ENCODE results near the gene LRMDA.

Gene LRMDA

DNA sequence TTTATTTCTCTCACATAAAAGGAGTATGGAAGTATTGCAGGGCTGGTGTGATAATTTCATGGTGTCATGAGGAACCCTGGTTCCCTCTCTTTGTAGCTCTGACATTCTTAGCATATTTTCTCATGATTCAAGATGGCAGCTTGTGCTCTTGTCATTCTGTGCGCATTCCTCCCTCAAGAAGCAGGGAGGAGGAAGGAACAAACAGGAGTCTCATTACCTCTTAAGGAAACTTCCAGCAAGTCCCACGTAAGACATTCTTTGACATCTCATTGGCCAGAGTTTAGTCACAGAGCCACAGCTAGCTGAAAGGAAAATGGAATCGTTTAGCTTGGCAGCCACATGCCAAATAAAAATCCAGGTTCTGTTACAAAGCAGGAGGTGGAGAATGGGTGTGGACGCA, 546.8 kb downstream of the LRMDA start:
- Histone ChIP-seq H3K27ac (ENCODE audit: low read length) (no peak overlapping the region), H4K20me1 (ENCODE audit: insufficient read depth, low read length) (no peaks in the 10 kb centered on the region), H3K4me3 (ENCODE audit: low read length) (no peak overlapping the region), H3K4me1 (ENCODE audit: low read length) (no peaks in the 10 kb centered on the region), H3K9ac (ENCODE audit: low read length) (no peak overlapping the region), H3K9me3 (ENCODE audit: insufficient read depth, low read length) (no peaks in the 10 kb centered on the region), H3K27me3 (ENCODE audit: low read depth, low read length) (no peaks in the 10 kb centered on the region), H3K79me2 (ENCODE audit: low read length) (no peaks in the 10 kb centered on the region), H3K4me2 (ENCODE audit: low read length) (no peak overlapping the region), H3K36me3 (replicated peaks; ENCODE audit: low read depth, low read length) (no peaks in the 10 kb centered on the region), H2AFZ (ENCODE audit: low read depth, low read length) (no peak overlapping the region)
- TF ChIP-seq, protein P1, sequence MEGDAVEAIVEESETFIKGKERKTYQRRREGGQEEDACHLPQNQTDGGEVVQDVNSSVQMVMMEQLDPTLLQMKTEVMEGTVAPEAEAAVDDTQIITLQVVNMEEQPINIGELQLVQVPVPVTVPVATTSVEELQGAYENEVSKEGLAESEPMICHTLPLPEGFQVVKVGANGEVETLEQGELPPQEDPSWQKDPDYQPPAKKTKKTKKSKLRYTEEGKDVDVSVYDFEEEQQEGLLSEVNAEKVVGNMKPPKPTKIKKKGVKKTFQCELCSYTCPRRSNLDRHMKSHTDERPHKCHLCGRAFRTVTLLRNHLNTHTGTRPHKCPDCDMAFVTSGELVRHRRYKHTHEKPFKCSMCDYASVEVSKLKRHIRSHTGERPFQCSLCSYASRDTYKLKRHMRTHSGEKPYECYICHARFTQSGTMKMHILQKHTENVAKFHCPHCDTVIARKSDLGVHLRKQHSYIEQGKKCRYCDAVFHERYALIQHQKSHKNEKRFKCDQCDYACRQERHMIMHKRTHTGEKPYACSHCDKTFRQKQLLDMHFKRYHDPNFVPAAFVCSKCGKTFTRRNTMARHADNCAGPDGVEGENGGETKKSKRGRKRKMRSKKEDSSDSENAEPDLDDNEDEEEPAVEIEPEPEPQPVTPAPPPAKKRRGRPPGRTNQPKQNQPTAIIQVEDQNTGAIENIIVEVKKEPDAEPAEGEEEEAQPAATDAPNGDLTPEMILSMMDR (IDR thresholded peaks at IDR 0.05; ENCODE audit: low read depth, low read length) = no peak
- no peak for TF ChIP-seq EZH2phosphoT487 (IDR thresholded peaks at IDR 0.05; ENCODE audit: low read depth)

DNA sequence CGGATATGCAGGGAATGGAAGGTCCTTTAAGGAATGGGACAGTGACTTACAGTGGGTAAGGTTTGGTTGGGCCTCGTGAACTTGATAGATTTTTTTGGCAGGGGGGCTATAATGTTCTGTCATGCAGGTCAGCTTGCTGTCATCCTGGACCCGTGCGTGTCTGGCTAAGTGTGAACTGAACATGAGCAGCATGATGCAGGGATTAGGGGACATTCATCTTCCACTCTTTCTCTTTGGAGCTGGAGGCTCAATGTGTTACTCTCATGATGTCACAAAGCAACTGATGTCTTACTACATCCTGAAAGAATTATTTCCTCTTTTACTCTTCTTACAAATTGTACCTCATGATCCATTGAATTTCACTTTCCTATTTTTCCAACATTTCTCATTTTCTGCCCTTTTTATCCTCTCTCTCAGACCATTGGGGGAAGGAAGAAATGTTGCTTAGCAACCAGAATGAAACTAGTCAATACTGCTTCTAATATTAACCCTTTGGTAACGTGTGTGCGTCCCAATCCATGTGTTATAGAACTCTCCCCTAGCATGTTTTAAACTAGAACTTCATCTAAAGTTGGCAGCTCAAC, 549.1 kb downstream of the LRMDA start:
- H3K79me2 ChIP-seq (ENCODE audit: low read length) = no peaks in the 10 kb centered on the region
- H3K36me3 ChIP-seq (replicated peaks; ENCODE audit: low read depth, low read length) = no peaks in the 10 kb centered on the region
- H3K4me3 ChIP-seq (ENCODE audit: low read length) = no peak overlapping the region
- H3K9ac ChIP-seq (ENCODE audit: low read length) = no peak overlapping the region
- no peaks in the 10 kb centered on the region for H3K27me3 ChIP-seq (ENCODE audit: low read depth, low read length)
- H3K4me2 ChIP-seq (ENCODE audit: low read length) = no peak overlapping the region
- no peaks in the 10 kb centered on the region for H4K20me1 ChIP-seq (ENCODE audit: insufficient read depth, low read length)
- H3K4me1 ChIP-seq (ENCODE audit: low read length) = no peaks in the 10 kb centered on the region
- H3K27ac ChIP-seq (ENCODE audit: low read length) = no peak overlapping the region
- TF ChIP-seq, protein P1 (IDR thresholded peaks at IDR 0.05; ENCODE audit: low read depth, low read length) = no peak
- no peak for TF ChIP-seq EZH2phosphoT487 (IDR thresholded peaks at IDR 0.05; ENCODE audit: low read depth)
- no peaks in the 10 kb centered on the region for H3K9me3 ChIP-seq (ENCODE audit: insufficient read depth, low read length)
- no peak overlapping the region for H2AFZ ChIP-seq (ENCODE audit: low read depth, low read length)

DNA sequence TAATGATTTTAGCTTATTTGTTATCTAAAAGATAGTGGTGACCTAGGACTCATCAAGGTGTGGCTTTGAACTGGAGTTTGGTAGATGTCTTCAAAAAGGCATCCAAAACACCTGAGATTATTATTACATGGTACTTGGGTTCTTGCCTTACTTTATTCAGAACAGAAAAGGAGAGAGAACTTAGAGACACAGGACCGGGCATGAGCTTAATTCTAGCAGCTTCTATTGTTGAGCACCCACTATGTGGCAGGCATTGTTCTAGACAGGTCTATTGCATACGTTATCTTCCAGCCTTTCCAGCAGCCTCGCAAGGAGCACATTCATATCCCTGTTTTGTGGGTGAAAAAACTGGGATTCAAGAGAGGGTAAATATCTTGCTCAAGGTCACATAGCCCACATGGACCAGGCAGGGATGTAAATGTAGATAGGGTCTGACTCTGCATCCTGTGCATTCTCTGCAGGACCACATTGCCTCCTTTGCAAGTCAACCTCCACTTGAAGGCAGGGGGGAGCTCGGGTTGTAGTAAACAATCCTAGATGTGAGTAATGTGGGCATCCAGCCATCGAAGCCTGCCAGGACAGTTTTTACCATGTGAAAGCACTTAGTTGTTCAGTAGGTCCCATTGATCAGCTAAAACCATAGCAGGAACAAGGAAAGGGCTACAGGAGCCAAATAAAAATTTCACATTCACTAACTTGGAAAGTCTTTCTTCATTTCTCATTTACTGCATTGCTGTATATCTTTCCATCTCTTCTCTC, 551.4 kb downstream of the LRMDA start:
- H3K27ac ChIP-seq (ENCODE audit: low read length) = no peak overlapping the region

DNA sequence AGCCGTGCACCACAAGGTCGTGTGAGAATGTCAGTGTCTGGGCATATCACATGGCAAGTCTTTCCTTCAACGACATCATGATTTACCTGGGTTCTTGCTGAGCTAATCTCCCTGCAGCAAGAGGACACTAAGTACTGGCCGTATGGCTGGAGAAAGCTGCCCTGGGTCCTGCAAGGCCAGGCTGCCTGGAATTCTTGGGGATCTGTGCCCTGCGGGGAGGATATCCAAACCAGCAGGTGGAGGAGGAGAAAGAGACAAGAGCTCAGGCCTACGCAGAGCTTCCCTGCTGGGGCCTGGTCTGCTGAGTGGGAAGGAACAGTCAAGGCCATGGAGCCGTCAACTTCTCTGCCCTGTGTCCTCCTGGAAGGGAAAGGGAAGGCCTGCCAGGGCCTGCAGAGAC, 552.6 kb downstream of the LRMDA start:
- H3K4me1 ChIP-seq (ENCODE audit: low read length) = no peaks in the 10 kb centered on the region
- TF ChIP-seq EZH2phosphoT487 (IDR thresholded peaks at IDR 0.05; ENCODE audit: low read depth) = no peak
- TF ChIP-seq, protein P1 (IDR thresholded peaks at IDR 0.05; ENCODE audit: low read depth, low read length) = no peak
- H3K36me3 ChIP-seq (replicated peaks; ENCODE audit: low read depth, low read length) = no peaks in the 10 kb centered on the region
- no peak overlapping the region for H3K4me2 ChIP-seq (ENCODE audit: low read length)
- no peak overlapping the region for H2AFZ ChIP-seq (ENCODE audit: low read depth, low read length)
- H4K20me1 ChIP-seq (ENCODE audit: insufficient read depth, low read length) = no peaks in the 10 kb centered on the region
- no peak overlapping the region for H3K4me3 ChIP-seq (ENCODE audit: low read length)
- no peaks in the 10 kb centered on the region for H3K9me3 ChIP-seq (ENCODE audit: insufficient read depth, low read length)
- no peak overlapping the region for H3K9ac ChIP-seq (ENCODE audit: low read length)
- no peaks in the 10 kb centered on the region for H3K27me3 ChIP-seq (ENCODE audit: low read depth, low read length)
- H3K27ac ChIP-seq (ENCODE audit: low read length) = no peak overlapping the region
- no peaks in the 10 kb centered on the region for H3K79me2 ChIP-seq (ENCODE audit: low read length)

More for the DNA sequence above, 551.4 kb downstream of the LRMDA start:
- H3K4me3 ChIP-seq (ENCODE audit: low read length) = no peak overlapping the region
- no peaks in the 10 kb centered on the region for H4K20me1 ChIP-seq (ENCODE audit: insufficient read depth, low read length)
- TF ChIP-seq EZH2phosphoT487 (IDR thresholded peaks at IDR 0.05; ENCODE audit: low read depth) = no peak
- TF ChIP-seq, protein P1 (IDR thresholded peaks at IDR 0.05; ENCODE audit: low read depth, low read length) = no peak
- H3K9me3 ChIP-seq (ENCODE audit: insufficient read depth, low read length) = no peaks in the 10 kb centered on the region
- H3K4me1 ChIP-seq (ENCODE audit: low read length) = no peaks in the 10 kb centered on the region
- H2AFZ ChIP-seq (ENCODE audit: low read depth, low read length) = no peak overlapping the region
- H3K9ac ChIP-seq (ENCODE audit: low read length) = no peak overlapping the region
- no peaks in the 10 kb centered on the region for H3K79me2 ChIP-seq (ENCODE audit: low read length)
- H3K36me3 ChIP-seq (replicated peaks; ENCODE audit: low read depth, low read length) = no peaks in the 10 kb centered on the region
- no peaks in the 10 kb centered on the region for H3K27me3 ChIP-seq (ENCODE audit: low read depth, low read length)
- no peak overlapping the region for H3K4me2 ChIP-seq (ENCODE audit: low read length)

All from OCI-LY3 (cell line).